HG03103 (cell line): ENCODE data around the gene CSF1.
A peak's percentile ranks its signal among the peaks of the same experiment; 100 is the strongest.

Source experiments
- ATAC-seq: cut with Tn5 transposase; IDR thresholded peaks from one replicate; pipeline ENCODE4 v1.9.1; 2021; ENCODE audit warnings: low read depth; ENCODE audit not compliant: unreplicated experiment

Gene CSF1

GRCh38 chr1:109901141-109901523 is 9.5 kb upstream of the CSF1 start:
- ATAC-seq, result no peak

DNA sequence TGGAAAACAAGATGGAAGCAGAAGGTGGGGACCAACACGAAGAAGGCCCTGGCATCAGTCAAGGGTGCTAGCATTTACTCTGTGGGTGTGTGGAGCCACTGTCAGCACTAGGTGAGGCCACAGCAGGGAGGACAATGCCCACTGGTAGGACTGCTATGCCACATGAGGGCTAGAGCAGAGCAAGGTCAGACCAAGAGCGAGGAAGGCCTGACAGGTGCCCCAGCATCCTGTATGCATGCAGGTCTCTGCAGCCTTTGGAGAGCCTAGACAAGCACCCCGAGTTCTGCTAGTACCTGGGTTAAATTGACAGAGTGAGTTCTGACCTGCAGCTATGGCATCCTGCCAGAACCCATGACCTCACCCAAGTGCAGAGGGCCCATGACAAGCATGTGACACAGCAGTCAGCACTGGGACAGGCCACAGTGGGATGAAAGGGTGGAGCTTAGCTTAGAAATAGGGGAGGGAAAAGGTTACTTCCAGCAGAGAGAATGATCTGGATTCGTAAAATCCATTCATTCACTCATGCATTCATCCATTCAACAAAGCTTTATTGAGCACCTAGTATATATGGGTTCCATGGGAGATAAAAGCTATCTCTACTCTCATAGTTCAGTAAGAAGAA is 9.0 kb upstream of the CSF1 start:
- no peak for ATAC-seq

GRCh38 chr1:109902204-109902985 is 8.3 kb upstream of the CSF1 start:
- no peak for ATAC-seq

DNA sequence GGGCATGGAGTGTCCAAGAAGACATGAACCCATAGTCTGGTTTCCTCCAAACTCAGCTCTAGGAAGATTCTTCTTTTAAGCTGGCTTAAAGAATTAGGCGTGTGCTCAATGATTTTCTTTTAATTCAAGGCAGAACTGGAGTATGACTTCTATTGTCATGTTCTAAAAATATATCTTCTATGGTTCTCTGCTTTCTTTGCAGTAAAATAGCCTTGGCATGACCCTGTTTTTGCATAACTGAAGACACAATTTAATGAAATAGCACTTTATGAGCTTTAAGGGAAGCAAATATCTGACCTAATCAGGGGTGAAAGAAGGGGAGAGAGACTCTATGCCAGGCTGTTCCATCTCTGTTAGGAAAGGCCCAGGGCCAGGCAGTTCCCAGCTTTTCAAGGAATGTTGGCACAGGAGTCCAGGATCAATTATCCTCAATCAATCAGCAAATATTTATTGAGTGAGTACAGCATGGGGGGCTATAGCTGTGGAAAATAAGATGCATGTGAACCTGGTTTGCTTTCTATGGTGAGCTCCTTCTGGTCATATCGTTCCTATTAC is 7.2 kb upstream of the CSF1 start:
- ATAC-seq, result no peak

DNA sequence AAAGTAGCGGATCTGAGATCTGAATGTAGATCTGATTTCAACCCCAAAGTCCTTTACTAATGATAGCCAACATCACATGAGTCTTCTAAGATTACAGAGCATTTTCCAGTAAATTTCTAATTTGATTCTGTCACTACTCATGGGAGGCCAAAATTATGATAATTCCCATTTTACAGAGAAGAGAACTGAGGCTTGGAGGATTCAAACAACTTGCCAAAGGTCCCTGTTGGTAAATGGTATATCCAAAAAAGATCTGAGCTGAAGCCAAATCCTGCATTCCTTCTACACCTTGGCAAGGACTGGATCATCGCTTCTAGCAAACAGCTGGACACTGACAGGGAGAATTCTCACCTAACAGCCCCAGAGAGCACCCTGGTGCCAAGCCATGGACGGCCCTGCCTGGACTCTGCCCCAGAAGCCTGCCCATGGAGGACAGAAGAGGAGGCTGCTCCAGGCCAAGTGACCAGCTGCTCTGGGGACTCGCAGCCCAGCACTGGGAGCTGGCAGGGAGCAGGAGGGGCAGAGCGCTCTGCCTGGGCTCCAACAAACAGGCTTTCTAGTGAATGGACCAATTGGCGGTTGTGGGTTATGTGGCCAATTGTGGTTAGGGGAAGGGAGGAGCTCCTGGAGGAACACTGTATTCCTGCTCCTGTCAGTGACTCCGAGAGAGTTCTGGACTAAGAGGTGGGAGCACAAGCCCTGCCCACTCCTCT is 6.4 kb upstream of the CSF1 start:
- ATAC-seq, result no peak

GRCh38 chr1:109905491-109905890 is 5.2 kb upstream of the CSF1 start:
- no peak for ATAC-seq

DNA sequence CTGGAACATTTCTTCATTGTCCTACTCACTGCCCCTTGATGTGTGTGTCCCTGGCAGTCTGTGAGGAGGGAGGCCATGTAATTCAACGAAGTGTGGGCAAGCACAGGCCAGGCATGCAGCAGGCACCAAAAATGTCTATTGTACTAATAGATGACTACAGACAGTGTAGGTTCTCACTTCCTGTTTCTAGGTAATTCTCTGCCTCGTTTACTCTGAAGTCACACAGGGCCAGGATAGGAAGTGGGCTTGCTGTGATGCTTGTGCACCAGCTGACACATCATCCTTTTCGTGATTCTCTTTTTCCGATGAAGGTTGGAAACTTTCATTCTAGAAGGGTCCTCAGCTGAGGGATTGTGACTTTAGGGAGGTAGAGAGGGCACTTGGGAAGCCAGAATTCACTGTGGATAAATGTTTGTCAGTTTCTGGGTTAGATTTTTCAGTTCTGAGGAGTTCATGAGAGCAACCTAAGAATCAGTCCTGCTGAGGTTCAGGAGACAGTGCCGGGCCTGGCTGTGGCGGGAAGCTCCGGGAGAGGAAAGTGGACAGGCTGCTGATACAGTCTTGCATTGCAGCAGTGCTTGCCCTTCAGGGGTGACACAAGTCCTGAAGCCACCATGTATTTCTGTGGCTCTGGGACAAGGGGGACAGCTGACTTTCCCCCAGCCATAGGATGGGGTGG is 4.3 kb upstream of the CSF1 start:
- ATAC-seq, result peak; percentile 89

DNA sequence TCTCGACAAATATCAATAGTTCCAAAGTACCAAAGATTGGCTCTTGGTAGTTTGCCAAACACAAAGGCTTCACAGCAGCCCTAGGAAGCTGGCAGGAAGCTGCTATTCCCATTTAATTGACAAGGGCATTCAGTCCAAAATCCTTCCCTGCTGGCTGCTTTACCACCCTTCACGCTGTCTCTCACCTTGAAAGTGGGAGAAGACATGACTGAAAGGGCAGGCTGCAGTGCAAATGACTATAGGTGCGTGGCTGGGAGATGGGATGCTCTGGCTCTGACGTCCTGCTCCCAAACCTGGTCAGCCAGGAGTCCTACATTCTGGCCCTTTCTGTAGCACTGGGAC is 3.8 kb upstream of the CSF1 start:
- no peak for ATAC-seq

DNA sequence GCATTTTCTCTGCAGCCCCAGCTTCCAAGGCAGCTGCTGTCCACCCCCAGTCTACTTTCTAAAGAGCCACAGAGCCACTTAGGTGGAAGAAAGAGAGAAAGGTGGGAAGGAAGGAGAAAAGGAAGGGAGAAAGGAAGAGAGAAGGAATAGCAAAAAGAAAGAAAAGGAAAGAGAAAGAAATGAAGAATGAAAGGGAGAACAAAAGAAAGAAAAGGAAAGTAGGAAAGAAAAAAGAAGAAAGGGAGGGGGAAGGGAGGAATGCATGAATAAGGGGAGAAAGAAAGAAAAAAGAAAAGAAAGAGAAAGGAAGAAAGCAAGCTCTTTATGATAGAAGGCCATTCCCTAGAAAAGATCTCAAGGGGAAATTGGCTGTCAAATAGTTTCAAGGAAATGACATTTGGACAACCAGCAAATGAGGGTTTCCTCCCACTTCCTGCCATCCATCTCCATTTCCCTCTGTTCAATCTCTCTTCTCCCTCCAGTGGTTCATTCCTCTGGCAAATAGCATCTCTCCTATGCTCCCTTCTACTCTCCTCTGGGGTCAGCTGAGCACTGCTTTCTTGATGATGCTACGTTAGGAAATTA is 3.4 kb upstream of the CSF1 start:
- ATAC-seq, result no peak

- ATAC-seq, result no peak
These were observed 1.8 kb upstream of the CSF1 start for GRCh38 chr1:109908836-109909235.

DNA sequence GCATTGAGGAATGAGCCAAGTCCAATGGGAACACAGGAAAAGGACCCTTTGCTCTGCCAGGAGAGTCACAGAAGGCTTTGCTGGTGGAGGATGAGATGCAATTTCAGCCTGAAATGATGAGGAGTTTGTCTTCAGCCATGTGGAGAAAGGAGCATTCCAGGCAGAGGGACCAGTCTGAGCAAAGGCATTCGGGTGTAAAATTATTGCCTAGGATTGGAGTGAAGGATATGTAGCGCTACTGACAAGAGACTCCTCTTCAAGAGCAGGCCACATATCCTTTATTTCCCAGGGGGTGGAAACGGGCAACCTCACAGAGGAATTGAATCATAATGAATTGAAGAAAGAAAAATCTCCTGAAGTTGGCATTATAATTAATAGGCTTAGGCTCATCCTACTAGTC is 1.1 kb upstream of the CSF1 start:
- no peak for ATAC-seq

GRCh38 chr1:109910963-109911798 is 532 bp downstream of the CSF1 start:
- ATAC-seq, result no peak

GRCh38 chr1:109912214-109912861 is 1.7 kb downstream of the CSF1 start:
- ATAC-seq, result no peak

GRCh38 chr1:109912873-109913272 is 2.2 kb downstream of the CSF1 start:
- no peak for ATAC-seq

GRCh38 chr1:109913360-109913879 is 2.8 kb downstream of the CSF1 start:
- ATAC-seq, result no peak

- ATAC-seq, result no peak
These were observed 4.1 kb downstream of the CSF1 start for GRCh38 chr1:109914587-109915240.

DNA sequence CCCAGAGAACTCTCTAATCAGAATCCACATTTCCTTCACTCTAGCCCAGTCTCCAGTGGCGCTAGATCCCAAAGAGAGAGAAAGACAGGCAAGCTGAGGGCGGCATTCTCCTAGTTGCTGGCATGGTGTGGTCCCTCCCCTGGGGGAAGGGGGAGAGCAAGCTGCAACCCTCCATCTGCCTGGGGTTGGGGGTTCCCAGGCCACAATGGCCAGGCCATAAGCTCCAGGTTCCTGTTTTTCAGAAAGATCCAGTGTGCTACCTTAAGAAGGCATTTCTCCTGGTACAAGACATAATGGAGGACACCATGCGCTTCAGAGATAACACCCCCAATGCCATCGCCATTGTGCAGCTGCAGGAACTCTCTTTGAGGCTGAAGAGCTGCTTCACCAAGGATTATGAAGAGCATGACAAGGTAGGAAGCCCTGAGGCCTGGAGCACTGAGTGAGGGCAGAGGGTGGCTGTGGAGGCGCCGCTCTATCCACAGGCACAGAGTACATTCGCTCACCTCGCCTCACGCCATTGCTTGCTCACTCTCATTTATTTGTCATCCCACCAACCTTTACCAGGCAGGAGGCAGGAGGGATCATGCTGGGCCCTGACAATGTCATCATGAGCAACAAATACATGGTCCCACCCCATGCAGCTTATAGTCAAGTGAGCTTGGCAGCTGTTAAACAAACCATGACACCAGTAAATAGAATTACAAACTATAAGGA is 6.6 kb downstream of the CSF1 start:
- ATAC-seq, result no peak
